GM10266 (cell line): Measurements from ENCODE around the gene NR2F1.

ENCODE experiments used
- DNase-seq: peaks from one replicate; pipeline ENCODE4 v3.0.0; 2012; ENCODE audit errors: extremely low spot score
- TF ChIP-seq, protein P1 (sequence below): IDR thresholded peaks from 2 replicates; pipeline ENCODE4 v1.5.1; 2012; ENCODE audit warnings: mild to moderate bottlenecking, low read depth; ENCODE audit not compliant: control insufficient read depth, insufficient read depth; ENCODE audit errors: missing control alignments

The NR2F1 gene

DNA sequence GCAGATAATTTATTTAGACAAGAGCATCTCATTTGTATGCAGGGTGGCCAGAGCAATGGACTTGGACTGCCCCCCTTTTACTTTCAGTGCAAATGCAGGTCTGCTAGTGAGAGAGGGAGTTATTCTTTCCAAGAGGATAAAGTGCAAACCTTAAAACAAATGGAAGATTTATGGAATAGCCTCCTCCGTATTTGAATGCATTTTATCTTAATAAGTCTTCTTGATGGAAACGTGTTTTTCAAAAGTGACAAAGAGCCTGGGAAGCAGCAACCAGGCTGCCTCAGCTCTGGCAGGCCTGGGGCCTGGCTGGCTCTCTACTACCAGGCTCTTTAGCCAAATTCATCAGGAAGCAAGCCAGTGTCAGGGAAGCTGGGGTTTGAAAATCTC is 6.8 kb downstream of the NR2F1 start:
- TF ChIP-seq, protein P1, sequence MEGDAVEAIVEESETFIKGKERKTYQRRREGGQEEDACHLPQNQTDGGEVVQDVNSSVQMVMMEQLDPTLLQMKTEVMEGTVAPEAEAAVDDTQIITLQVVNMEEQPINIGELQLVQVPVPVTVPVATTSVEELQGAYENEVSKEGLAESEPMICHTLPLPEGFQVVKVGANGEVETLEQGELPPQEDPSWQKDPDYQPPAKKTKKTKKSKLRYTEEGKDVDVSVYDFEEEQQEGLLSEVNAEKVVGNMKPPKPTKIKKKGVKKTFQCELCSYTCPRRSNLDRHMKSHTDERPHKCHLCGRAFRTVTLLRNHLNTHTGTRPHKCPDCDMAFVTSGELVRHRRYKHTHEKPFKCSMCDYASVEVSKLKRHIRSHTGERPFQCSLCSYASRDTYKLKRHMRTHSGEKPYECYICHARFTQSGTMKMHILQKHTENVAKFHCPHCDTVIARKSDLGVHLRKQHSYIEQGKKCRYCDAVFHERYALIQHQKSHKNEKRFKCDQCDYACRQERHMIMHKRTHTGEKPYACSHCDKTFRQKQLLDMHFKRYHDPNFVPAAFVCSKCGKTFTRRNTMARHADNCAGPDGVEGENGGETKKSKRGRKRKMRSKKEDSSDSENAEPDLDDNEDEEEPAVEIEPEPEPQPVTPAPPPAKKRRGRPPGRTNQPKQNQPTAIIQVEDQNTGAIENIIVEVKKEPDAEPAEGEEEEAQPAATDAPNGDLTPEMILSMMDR, result no peak
- DNase-seq, result no peak

DNA sequence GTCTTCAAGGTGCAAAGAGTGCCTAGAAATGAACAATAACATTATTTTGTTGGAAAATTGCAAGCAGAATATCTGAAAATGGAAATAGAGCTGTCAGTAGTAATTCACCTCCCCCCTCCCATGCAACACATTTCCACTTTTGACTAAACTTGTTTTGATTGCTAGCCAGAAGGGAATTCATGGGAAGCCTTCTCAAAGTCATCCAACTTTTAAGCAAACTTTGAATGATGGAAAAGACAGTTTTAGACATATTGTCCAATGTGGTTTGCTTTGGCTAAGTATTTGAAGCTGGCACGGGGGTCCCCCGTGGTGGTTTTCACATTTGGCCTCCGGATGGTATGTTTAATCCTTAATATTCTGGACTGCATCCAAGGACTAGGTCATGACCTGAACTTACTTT is 7.5 kb downstream of the NR2F1 start:
- TF ChIP-seq, protein P1, result no peak
- DNase-seq, result no peak

DNA sequence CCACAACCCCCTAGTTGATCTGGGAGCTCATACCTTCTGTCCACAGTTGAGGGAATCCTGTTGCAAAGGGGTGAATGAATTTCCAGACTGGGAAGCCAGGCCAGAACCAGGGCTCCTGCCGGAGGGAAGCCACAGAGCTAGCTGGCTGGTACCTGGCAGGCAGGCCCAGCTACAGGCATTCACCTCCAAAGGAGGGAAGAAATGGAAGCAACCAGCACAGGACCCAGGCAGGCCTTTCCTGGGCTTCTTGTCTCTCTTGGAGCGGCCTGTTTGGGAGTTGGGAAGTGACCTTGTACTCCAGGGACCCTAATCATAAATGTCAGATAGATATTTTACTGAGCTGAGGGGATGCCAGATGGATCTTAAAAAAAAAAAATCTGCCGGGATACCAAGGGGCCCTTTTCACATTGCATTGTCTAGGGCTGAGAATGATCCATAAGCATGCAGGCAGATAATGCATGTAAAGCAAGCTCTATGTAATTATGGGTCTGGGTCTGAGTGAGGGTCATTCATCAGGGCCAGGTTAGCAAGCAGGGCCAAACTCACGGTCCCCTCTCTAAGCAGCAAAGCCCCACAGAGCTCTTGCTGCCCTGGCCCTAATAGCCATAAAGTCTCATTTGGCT is 8.4 kb downstream of the NR2F1 start:
- no peak for DNase-seq
- TF ChIP-seq, protein P1, result no peak

DNA sequence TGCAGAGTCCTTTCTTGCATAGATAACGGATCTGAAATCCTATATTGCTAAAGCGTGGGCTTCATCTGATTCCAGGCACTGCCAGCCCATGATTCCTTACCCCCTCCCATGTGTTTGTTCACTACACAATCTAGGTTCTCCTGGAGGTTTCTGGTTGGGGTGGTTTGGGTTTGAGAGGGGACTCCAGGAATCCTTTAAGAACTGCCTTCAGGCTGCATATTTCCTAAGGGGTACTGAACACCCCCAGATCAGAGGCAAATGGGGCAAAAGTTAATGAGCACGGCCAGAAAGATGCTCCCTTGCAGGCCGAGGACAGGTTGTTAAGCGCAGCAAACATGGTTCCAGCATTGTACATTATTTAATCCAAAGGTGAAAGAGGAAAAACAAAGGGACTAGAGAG is 9.9 kb downstream of the NR2F1 start:
- TF ChIP-seq, protein P1, result no peak
- no peak for DNase-seq

DNA sequence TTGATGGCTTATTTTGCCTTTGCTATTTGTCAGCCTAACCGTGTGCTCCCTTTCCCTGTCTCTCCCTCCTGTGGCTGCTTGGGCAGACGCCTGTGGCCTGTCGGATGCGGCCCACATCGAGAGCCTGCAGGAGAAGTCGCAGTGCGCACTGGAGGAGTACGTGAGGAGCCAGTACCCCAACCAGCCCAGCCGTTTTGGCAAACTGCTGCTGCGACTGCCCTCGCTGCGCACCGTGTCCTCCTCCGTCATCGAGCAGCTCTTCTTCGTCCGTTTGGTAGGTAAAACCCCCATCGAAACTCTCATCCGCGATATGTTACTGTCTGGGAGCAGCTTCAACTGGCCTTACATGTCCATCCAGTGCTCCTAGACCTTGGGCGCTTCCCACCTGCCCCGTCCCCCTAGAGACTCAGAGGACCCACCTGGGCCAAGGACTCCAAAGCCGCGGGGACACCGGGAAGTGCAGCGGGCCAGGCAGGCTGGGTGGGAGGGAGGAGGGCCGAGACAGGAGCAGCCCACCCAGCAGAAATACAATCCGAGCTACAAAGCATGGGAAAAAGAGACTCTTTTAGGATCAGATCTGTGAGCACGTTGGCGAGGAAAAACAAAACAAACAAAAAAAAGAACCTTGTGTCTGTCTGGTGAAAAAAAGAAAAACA is 10.6 kb downstream of the NR2F1 start:
- TF ChIP-seq, protein P1, result no peak
- DNase-seq, result no peak

DNA sequence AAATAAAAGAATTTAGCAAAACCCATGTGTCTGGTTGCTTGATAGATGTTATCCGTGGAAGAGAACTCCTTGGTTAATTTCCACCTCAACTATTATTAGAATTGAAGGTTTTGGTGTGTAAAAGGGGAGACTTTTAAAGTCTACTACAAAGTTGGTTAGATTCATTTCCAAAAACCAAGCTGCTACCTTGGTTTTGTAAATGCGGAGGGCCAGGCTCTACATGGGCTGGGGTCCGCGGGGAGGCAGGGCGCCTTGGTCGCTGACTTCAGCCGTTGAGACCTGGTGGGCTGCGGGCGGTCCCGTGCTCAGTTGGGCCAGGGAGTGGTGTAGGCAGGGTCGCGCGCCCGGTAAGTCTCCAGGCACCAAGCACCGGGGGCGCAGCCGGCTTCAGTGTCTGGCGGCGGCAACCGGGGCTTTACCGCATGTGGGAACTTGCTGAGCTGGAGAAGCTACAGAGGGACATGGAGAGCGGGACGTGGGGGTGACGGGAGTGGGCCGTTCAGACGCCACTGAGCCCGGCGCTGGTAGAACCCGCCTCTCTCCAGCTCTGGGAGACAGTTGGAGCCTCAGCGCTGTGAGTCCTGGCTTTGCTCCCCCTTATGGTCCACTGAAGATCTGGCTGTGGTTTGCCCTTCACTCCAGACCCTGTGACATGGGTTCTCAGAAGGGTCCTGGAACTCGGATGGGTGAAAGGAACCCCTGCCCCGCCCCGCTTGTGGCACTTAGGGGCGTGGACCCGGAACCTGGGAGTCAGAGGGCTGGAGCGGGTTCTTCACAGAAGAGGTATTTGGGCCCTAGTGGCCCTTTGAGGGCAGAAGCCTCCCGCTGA is 11.8 kb downstream of the NR2F1 start:
- TF ChIP-seq, protein P1, result no peak
- DNase-seq, result no peak
